DND-41 (cell line): ENCODE measurements around the gene RASGRP3.

Experiments
- ATAC-seq: fragments of 200-7000 bp; cut with Tn5 transposase; 3 replicates; pipeline ENCODE4 v1.9.1; 2021; ENCODE audit warnings: low read depth; ENCODE audit not compliant: insufficient read depth
- DNase-seq: peaks from one replicate; pipeline ENCODE4 v3.0.0-alpha.2; 2020
- H2AFZ ChIP-seq: 2 replicates; pipeline ENCODE4 v1.6.0; 2012; ENCODE audit warnings: low read depth, low read length
- H3K27ac ChIP-seq: 2 replicates; pipeline ENCODE4 v1.5.1; 2012; ENCODE audit warnings: low read length, inconsistent platforms
- H3K27me3 ChIP-seq: fragments of 200-600 bp; sonication (generic); 2 replicates; pipeline ENCODE4 v1.6.0; 2012; ENCODE audit warnings: low read length, mild to moderate bottlenecking, inconsistent platforms; ENCODE audit not compliant: insufficient read depth, poor library complexity
- H3K36me3 ChIP-seq: 2 replicates; pipeline ENCODE4 v1.5.1; 2012; ENCODE audit warnings: low read length, inconsistent platforms; ENCODE audit not compliant: insufficient read depth
- H3K4me1 ChIP-seq: 2 replicates; pipeline ENCODE4 v1.5.1; 2012; ENCODE audit warnings: mild to moderate bottlenecking, low read length; ENCODE audit not compliant: insufficient read depth
- H3K4me2 ChIP-seq: 2 replicates; pipeline ENCODE4 v1.6.0; 2012; ENCODE audit warnings: mild to moderate bottlenecking, moderate library complexity, low read length, inconsistent platforms; ENCODE audit not compliant: insufficient read depth
- H3K4me3 ChIP-seq, 2 experiments: fragments of 200-600 bp in 1 of 2; shearing (Covaris generic) in 1 of 2; 2 replicates each; pipeline ENCODE4 v1.5.1; 2012 to 2016; ENCODE audit warnings: inconsistent platforms in 2 of 2, low read length in 2 of 2, mild to moderate bottlenecking in 2 of 2, low read depth in 1 of 2, moderate library complexity in 1 of 2
- H3K79me2 ChIP-seq: 2 replicates; pipeline ENCODE4 v1.6.0; 2012; ENCODE audit warnings: low read length, inconsistent platforms; ENCODE audit not compliant: insufficient read depth
- H3K9ac ChIP-seq: 2 replicates; pipeline ENCODE4 v1.6.0; 2012; ENCODE audit warnings: low read depth, mild to moderate bottlenecking, inconsistent platforms, low read length, moderate library complexity
- H3K9me3 ChIP-seq: 2 replicates; pipeline ENCODE4 v1.5.1; 2012; ENCODE audit warnings: low read length, moderate library complexity, mild to moderate bottlenecking, inconsistent platforms; ENCODE audit not compliant: insufficient read depth, severe bottlenecking
- H4K20me1 ChIP-seq: 2 replicates; pipeline ENCODE4 v1.6.0; 2012; ENCODE audit warnings: low read length; ENCODE audit not compliant: insufficient read depth
- EZH2 ChIP-seq: IDR thresholded peaks from 3 replicates; pipeline ENCODE4 v1.6.1; 2012; ENCODE audit warnings: borderline replicate concordance, low read depth, mild to moderate bottlenecking, moderate library complexity, low read length, inconsistent platforms; ENCODE audit not compliant: severe bottlenecking
- TF ChIP-seq, protein P1 (sequence below): IDR thresholded peaks from 2 replicates; pipeline ENCODE4 v1.5.1; 2012; ENCODE audit warnings: borderline replicate concordance, low read length, moderate library complexity, mild to moderate bottlenecking; ENCODE audit not compliant: poor library complexity, severe bottlenecking; ENCODE audit errors: extremely low read depth

Gene RASGRP3

DNA sequence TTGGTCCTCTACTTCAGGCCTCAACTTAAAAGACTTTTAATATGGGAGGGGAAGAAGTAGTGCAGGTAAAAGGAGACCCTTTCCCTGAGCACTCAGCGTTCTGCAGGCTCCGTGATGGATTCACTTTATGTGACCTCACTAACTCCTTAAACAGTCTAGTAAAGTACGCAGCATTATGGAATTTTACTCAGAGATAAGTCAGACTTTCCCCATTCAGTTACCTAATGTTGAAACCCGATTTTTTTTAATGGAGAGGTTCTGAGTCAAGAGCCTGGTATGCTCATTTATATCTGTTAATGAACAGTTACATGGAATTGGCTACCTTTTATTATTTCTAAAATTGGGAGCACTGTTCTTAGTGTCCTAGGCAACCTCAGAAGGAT, 34.1 kb downstream of the RASGRP3 start:
- H2AFZ ChIP-seq = no peak overlapping the region
- no peaks in the 10 kb centered on the region for H3K27me3 ChIP-seq
- H4K20me1 ChIP-seq = no peaks in the 10 kb centered on the region
- H3K4me1 ChIP-seq = no peaks in the 10 kb centered on the region
- TF ChIP-seq, protein P1, sequence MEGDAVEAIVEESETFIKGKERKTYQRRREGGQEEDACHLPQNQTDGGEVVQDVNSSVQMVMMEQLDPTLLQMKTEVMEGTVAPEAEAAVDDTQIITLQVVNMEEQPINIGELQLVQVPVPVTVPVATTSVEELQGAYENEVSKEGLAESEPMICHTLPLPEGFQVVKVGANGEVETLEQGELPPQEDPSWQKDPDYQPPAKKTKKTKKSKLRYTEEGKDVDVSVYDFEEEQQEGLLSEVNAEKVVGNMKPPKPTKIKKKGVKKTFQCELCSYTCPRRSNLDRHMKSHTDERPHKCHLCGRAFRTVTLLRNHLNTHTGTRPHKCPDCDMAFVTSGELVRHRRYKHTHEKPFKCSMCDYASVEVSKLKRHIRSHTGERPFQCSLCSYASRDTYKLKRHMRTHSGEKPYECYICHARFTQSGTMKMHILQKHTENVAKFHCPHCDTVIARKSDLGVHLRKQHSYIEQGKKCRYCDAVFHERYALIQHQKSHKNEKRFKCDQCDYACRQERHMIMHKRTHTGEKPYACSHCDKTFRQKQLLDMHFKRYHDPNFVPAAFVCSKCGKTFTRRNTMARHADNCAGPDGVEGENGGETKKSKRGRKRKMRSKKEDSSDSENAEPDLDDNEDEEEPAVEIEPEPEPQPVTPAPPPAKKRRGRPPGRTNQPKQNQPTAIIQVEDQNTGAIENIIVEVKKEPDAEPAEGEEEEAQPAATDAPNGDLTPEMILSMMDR = no peak
- TF ChIP-seq EZH2 = no peak
- H3K36me3 ChIP-seq = no peaks in the 10 kb centered on the region
- no peak overlapping the region for H3K27ac ChIP-seq
- H3K9ac ChIP-seq = no peak overlapping the region
- H3K4me3 ChIP-seq = no peak overlapping the region
- H3K4me2 ChIP-seq = no peak overlapping the region
- no peak for ATAC-seq
- H3K79me2 ChIP-seq = no peaks in the 10 kb centered on the region
- no peaks in the 10 kb centered on the region for H3K9me3 ChIP-seq
- no peak for DNase-seq

DNA sequence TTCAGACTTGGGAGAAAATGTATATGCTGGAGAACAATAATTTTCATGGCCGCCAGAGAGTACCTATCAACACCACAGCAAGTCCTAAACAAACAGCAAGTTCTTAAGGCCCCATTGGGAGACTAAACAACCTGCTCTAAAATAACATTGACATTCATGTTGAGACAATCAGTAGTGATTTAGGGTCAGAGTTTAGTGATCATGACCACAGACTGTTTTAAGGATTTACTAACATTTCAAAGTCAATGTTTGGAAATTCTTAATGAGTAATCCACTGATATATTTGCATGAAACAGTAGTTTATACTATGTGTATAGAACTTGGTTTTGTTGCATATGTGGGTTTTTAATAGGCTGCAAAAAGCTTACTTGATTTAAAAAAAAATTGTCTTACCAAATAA, 34.7 kb downstream of the RASGRP3 start:
- Histone ChIP-seq H2AFZ (no peak overlapping the region), H3K79me2 (no peaks in the 10 kb centered on the region), H3K4me3 (no peak overlapping the region), H4K20me1 (no peaks in the 10 kb centered on the region), H3K4me1 (no peaks in the 10 kb centered on the region), H3K27me3 (no peaks in the 10 kb centered on the region), H3K9me3 (no peaks in the 10 kb centered on the region), H3K9ac (no peak overlapping the region), H3K4me2 (no peak overlapping the region), H3K36me3 (no peaks in the 10 kb centered on the region), H3K27ac (no peak overlapping the region)
- DNase-seq = no peak
- TF ChIP-seq EZH2 = no peak
- TF ChIP-seq, protein P1 = no peak
- no peak for ATAC-seq

DNA sequence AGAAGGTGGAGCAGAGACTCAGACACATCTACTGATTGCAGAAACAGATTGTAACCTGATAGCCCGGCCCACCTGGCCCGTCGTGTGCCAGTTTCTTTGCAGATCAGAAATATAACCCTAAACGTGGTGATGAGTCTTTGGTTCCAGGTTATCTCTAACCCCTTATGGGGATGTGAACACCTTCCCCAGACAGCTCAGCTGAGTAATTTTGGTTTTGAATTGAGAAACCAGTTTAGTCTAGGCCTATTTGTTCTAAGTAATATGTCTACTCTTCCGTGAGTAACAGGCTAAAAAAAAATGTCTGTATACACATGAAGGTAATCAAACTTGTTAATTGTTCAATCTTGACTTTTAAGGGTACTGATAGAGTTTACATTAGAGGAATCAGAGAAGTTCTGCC, 35.7 kb downstream of the RASGRP3 start:
- Histone ChIP-seq H3K36me3 (no peaks in the 10 kb centered on the region), H3K9me3 (no peaks in the 10 kb centered on the region), H3K4me1 (no peaks in the 10 kb centered on the region), H3K4me3 (no peak overlapping the region), H3K27me3 (no peaks in the 10 kb centered on the region), H2AFZ (no peak overlapping the region), H3K79me2 (no peaks in the 10 kb centered on the region), H3K27ac (no peak overlapping the region), H4K20me1 (no peaks in the 10 kb centered on the region), H3K9ac (no peak overlapping the region), H3K4me2 (no peak overlapping the region)
- no peak for TF ChIP-seq EZH2
- TF ChIP-seq, protein P1 = no peak
- no peak for DNase-seq
- ATAC-seq = no peak

DNA sequence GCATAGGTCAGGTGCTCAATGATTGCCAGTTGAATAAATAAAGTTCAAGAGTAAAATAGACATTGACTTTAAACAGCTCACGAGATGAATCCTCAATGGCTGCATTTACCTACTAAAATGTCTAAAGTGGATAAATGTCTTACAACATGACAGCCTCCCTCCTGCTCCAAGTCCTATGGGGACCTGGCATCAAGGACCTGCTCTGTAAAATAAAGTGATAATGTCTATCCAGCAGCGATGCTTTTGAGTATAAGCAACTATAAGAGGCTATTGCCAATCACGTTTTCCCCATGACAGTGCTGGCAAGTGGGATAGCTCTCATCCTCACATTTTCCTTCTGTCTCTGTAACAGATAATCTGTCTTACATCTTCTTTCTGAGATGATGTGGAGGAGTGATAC, 37.0 kb downstream of the RASGRP3 start:
- Histone ChIP-seq H3K27me3 (no peaks in the 10 kb centered on the region), H3K27ac (no peak overlapping the region), H3K4me2 (no peak overlapping the region), H4K20me1 (no peaks in the 10 kb centered on the region), H3K4me1 (no peaks in the 10 kb centered on the region), H3K9me3 (no peaks in the 10 kb centered on the region), H2AFZ (no peak overlapping the region), H3K36me3 (no peaks in the 10 kb centered on the region), H3K4me3 (no peak overlapping the region), H3K9ac (no peak overlapping the region), H3K79me2 (no peaks in the 10 kb centered on the region)
- DNase-seq (no peak), ATAC-seq (no peak)
- TF ChIP-seq EZH2 = no peak
- TF ChIP-seq, protein P1 = no peak
